Psoas muscle (tissue), 8 donors: ENCODE data around the gene XKR7. TPM values are rescaled to one million over a fixed set of nuclear protein-coding genes. Genes with fewer than 3 reads are reported as not detected.

Experiments
- ATAC-seq, 4 donors: fragments of 200-7000 bp; cut with Tn5 transposase; one replicate each; pipeline ENCODE4 v1.9.1; 2020; ENCODE audit warnings: moderate library complexity in 3 of 4, mild to moderate bottlenecking in 2 of 4
- DNase-seq, 2 donors: peaks; one replicate each; pipeline ENCODE4 v3.0.0-alpha.2; 2020
- H3K27ac ChIP-seq: fragments of 200-600 bp; one replicate; pipeline ENCODE4 v1.8.0; 2022
- H3K27me3 ChIP-seq, 3 donors: fragments of 200-600 bp in 1 of 3; one replicate each; pipeline versions ENCODE4 v1.6.1 to v1.8.0; 2013 to 2022; ENCODE audit warnings: low read length in 2 of 3, mild to moderate bottlenecking in 2 of 3, moderate library complexity in 1 of 3; ENCODE audit not compliant: insufficient read depth in 3 of 3
- H3K36me3 ChIP-seq, 2 donors: fragments of 200-600 bp in 1 of 2; one replicate each; pipeline versions ENCODE4 v1.6.1 to v1.8.0; 2013 to 2022; ENCODE audit warnings: low read depth in 1 of 2, mild to moderate bottlenecking in 1 of 2, moderate library complexity in 1 of 2; ENCODE audit not compliant: insufficient read depth in 1 of 2
- H3K4me1 ChIP-seq: fragments of 200-600 bp; one replicate; pipeline ENCODE4 v1.8.0; 2022
- H3K4me3 ChIP-seq: fragments of 200-600 bp; one replicate; pipeline ENCODE4 v1.8.0; 2022; ENCODE audit warnings: mild to moderate bottlenecking
- H3K9me3 ChIP-seq: fragments of 200-600 bp; one replicate; pipeline ENCODE4 v1.8.0; 2022
- WGBS, 3 donors: extraction: QIAGEN DNeasy Blood & Tissue Kit; methylation state at CpG; one replicate each; pipeline versions ENCODE4 v1.1.6 to v1.1.7; 2013; 5-methylcytosine and 5-hydroxymethylcytosine counted together
- intact Hi-C, 2 donors: fragments of 100-400 bp; cut with DNase I; formaldehyde crosslinking; loops; one replicate each; pipeline versions ENCODE4 v1.11.0 to v1.14.2; 2022
- polyA plus RNA-seq, 3 donors: library from polyadenylated mRNA; stranded (reverse); fragments of 200-250 nt; gene quantifications; one replicate each; pipeline ENCODE4 v1.2.3, GENCODE V29; 2013
- total RNA-seq, 4 donors: library from RNA; stranded (reverse); fragmentation: NEBNext Ultra II Directional in 2 of 4; extraction: Animal tissue kit (Norgen Biotek cat#: 25700) in 2 of 4; gene quantifications; one replicate each; pipeline versions ENCODE4 v1.2.1 to v1.2.4, GENCODE V29; 2021 to 2023
- TF ChIP-seq, protein P1 (sequence below): fragments of 200-600 bp; IDR thresholded peaks from one replicate; pipeline ENCODE4 v1.8.0; 2022; ENCODE audit warnings: antibody characterized with exemption
- donor health status: healthy with polysubstance abuse.
- donor health status: DM: no; HTN: no; CAD: no; lungs with moderate emphysema.
- donor health status: Bipolar disorder and iron deficiency.
- donor health status: healthy.
- donor health status: DM: yes; HTN: yes; CAD: no.
- donor health status: DM: no; HTN: no; CAD: no.
- donor health status: DM: no; HTN: no; CAD: no.
- donor health status: DM: yes; HTN: yes; CAD: no.

The XKR7 gene
- total and polyA plus RNA-seq, 7 donors = under 0.01 to 0.02 TPM; not detected in 5

DNA sequence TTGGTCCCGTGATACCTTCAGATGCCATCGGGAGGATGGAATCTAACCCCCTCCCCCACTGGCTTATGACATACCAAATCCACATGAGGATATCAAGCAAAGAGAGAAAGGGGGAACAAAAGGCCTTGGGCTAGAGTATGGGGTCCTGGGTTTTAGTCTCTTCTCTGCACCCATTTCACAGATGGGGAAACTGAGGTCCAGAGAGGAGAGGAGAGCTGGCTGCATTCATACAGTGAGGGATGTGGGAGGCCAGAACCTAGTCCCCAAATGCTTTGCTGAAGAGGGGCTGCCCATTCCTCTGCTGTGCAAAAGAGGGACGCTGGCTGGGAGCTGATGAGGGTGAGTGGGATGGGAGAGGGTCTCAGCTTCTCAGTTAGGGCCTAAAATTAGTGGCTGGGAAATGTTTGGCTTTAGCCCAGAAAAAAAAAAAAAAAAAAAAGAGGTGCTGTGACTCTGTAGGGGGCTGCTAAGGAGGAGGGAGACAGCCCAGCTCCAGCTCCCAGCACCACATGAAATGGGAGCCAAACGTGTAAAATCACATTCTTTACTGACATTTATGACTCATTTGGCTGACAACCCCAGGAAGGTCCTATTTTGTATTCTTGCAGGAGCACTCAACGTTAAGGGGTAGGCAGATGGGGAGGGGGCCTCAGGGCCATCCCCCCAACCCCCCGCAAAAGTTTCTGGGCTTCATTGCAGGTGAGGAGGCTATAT, 11.9 kb downstream of the XKR7 start:
- H3K9me3 ChIP-seq = no peaks in the 10 kb centered on the region
- H3K27ac ChIP-seq = no peak overlapping the region
- WGBS, 3 donors = 53 to 57% (median 55%) methylated on average over 6 of the region's 6 CpGs
- H3K4me1 ChIP-seq = no peaks in the 10 kb centered on the region
- TF ChIP-seq, protein P1, sequence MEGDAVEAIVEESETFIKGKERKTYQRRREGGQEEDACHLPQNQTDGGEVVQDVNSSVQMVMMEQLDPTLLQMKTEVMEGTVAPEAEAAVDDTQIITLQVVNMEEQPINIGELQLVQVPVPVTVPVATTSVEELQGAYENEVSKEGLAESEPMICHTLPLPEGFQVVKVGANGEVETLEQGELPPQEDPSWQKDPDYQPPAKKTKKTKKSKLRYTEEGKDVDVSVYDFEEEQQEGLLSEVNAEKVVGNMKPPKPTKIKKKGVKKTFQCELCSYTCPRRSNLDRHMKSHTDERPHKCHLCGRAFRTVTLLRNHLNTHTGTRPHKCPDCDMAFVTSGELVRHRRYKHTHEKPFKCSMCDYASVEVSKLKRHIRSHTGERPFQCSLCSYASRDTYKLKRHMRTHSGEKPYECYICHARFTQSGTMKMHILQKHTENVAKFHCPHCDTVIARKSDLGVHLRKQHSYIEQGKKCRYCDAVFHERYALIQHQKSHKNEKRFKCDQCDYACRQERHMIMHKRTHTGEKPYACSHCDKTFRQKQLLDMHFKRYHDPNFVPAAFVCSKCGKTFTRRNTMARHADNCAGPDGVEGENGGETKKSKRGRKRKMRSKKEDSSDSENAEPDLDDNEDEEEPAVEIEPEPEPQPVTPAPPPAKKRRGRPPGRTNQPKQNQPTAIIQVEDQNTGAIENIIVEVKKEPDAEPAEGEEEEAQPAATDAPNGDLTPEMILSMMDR = no peak
- H3K36me3 ChIP-seq = no peaks in the 10 kb centered on the region
- H3K4me3 ChIP-seq = no peak overlapping the region
- ATAC-seq (no peak), DNase-seq (no peak)
- peaks cover 0 to 19% (median 3%) of the 10 kb centered on the region in 3 donors for H3K27me3 ChIP-seq
- intact Hi-C loops = no loop called here

DNA sequence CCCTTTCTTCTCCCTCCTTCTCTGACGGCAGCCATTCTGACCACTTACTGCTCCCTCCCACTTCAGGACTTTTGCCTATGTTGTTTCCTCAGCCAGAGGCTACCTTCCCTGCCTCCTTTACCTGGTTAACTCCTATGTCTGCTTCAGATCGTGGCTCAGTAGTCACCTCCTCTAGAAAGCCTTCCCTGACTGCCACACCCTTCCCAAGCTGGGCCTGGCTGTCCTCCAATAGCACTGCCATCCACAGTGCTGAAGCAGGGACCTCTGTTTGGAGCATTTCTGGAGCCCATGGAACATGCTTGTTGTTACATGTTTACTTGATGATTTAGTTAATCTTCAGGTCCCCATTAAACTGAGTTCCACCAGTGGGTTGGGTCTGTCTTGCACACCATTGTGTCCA, 13.8 kb downstream of the XKR7 start:
- H3K9me3 ChIP-seq = no peaks in the 10 kb centered on the region
- intact Hi-C loops = no loop called here
- no peak overlapping the region for H3K27ac ChIP-seq
- WGBS, 3 donors = 57 to 69% (median 66%) methylated on average over 2 of the region's 2 CpGs
- no peak overlapping the region for H3K4me3 ChIP-seq
- ATAC-seq (no peak), DNase-seq (no peak)
- no peaks in the 10 kb centered on the region for H3K4me1 ChIP-seq
- no peaks in the 10 kb centered on the region for H3K36me3 ChIP-seq
- TF ChIP-seq, protein P1 = no peak
- H3K27me3 ChIP-seq = peaks cover 0 to 12% (median 0%) of the 10 kb centered on the region in 3 donors

DNA sequence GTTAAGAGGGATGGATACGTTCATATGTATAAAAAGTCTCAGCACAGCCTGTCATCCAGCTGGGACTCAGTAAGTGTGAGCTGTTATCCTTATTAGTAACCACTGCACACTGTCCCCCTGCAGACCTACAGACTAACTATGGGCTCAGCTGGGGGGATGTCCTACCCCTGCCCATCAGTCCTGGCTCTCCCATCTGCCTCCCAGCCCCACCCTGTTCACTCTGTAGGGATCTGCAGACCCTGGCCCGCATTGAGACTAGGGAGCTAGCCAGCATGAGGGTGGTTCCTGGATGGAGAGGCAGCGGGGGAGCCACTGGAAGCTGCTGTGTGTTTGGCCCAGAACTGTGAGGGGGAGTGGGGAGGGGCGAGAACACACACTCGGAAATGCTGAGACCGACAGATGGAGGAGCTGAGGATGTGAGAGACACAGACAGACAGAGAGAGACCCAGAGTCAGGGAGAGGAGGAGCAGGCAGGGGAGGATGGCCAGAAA, 17.1 kb downstream of the XKR7 start:
- H3K36me3 ChIP-seq = no peaks in the 10 kb centered on the region
- ATAC-seq (no peak), DNase-seq (no peak)
- intact Hi-C loops = no loop called here
- H3K4me3 ChIP-seq = no peak overlapping the region
- H3K27ac ChIP-seq = no peak overlapping the region
- TF ChIP-seq, protein P1 = no peak
- H3K4me1 ChIP-seq = no peaks in the 10 kb centered on the region
- H3K9me3 ChIP-seq = no peaks in the 10 kb centered on the region
- H3K27me3 ChIP-seq = peaks cover 0 to 7% (median 0%) of the 10 kb centered on the region in 3 donors
- WGBS, 3 donors = 17 to 23% (median 22%) methylated on average over 6 of the region's 6 CpGs

DNA sequence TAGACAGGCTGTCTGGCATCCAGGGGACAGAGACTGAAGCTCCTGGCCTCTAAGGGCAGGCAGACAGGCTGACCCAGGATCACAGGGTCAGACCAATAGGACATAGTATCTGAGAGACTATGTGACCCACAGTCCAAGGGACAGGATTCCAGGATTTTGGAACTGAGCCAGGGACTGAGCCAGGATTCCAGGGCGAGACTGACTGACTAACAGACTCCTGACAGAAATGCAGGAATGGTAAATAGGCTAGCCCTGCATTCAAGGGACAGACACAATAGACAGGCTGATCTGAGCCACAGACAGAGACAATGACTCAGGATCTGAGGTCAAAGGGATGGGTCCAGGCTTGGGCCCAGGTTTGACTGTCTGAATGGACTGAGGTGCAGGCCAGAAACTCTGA, 19.8 kb downstream of the XKR7 start:
- H3K9me3 ChIP-seq = no peaks in the 10 kb centered on the region
- H3K4me3 ChIP-seq = no peak overlapping the region
- H3K36me3 ChIP-seq = no peaks in the 10 kb centered on the region
- intact Hi-C loops = no loop called here
- DNase-seq (no peak), ATAC-seq (no peak)
- TF ChIP-seq, protein P1 = no peak
- no peak overlapping the region for H3K27ac ChIP-seq
- H3K4me1 ChIP-seq = no peaks in the 10 kb centered on the region
- 56 to 78% (median 71%) methylated on average over 1 of the region's 1 CpG for WGBS, 3 donors
- peaks cover 0 to 3% (median 0%) of the 10 kb centered on the region in 3 donors for H3K27me3 ChIP-seq
